MM.1S (cell line): ENCODE data around the gene CCDC180.

Experiments used
- CTCF ChIP-seq: fragments of 300-600 bp; sonication (generic); IDR thresholded peaks from 2 replicates; pipeline ENCODE4 v1.5.1; 2016; ENCODE audit warnings: antibody characterized with exemption, low read length, mixed read lengths
- EZH2phosphoT487 ChIP-seq: fragments of 300-600 bp; sonication (generic); IDR thresholded peaks from 2 replicates; pipeline ENCODE4 v1.6.1; 2018; ENCODE audit warnings: antibody characterized with exemption, low read length

- TF ChIP-seq CTCF (no peak), EZH2phosphoT487 (no peak)
Observed at GRCh38 chr9:97272072-97272471, 35.4 kb upstream of the CCDC180 start.
